Urothelium cell line (cell line): Measurements from ENCODE around the gene CBFA2T2.
"Not testable (repeated sequence)": the region's sequence is repeated elsewhere in the genome, so short reads cannot be mapped to it uniquely, and the experiment has no call there.

ENCODE experiments used
- DNase-seq: peaks from one replicate; pipeline ENCODE4 v3.0.0; 2011; ENCODE audit warnings: low spot score, mixed read lengths
- FAIRE-seq: peaks from 2 replicates; lab custom pipeline; 2011; peaks lifted over from hg19 to GRCh38; lab: Jason Lieb, UNC

CBFA2T2 gene

DNA sequence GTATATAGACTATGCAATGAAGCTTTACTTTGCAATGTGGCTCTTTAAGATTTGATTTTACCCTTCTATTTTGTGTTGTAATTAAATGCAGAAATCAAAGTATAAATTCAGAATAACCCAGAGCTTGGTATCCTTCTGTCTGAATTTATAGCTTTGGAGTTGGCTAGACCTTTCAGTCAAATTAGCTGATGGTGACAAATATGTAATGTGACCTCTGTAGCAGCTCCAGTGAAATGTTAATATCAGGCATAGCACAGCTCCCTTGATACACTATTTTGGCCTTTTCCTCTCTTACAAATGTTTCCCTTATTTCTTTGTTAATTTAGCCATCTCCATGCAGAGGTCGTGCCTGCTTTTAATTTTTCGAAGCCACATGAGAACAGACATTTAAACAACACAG, 11.1 kb downstream of the CBFA2T2 start:
- FAIRE-seq (no peak), DNase-seq (no peak)

GRCh38 chr20:33503564-33503963, 13.7 kb downstream of the CBFA2T2 start:
- FAIRE-seq (no peak), DNase-seq (no peak)

DNA sequence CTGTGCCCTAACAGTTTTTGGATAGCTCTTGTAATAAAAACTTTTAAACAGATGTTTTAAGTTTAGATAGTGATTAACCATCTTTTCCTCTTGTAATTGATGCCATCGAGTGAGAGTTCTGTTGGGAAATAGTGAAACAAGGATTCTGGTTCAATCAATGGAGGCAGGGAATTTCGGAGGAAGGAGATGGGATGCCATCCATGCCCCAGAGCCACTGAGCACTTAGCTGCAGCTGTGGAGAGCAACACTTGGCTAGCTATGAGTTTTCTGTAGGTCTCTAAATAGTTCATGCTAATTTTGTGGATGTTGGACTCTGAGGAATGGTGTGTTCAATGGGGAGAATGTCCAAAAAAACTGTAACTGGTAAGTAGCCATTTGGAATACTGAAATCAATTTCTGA, 16.7 kb downstream of the CBFA2T2 start:
- no peak for DNase-seq
- no peak for FAIRE-seq

DNA sequence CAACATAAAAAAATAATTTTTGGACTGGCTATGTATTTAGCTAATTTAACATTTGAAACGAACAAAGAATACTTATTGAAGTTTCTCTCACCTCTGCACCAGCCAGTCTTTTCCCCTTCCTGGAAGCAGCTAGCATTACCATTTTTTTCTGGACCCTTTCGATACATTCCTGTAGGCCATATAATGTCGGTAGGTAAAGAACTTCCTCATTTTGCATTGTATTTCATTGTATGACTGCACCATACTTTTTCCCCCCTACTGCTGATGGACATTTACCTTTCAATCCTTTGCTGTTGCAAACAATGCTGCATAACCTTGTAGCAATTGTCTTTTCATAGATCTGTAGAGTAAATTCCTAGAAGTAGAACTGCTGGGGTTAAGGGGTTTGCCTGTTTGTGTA, 17.6 kb downstream of the CBFA2T2 start:
- DNase-seq (no peak), FAIRE-seq (no peak)

DNA sequence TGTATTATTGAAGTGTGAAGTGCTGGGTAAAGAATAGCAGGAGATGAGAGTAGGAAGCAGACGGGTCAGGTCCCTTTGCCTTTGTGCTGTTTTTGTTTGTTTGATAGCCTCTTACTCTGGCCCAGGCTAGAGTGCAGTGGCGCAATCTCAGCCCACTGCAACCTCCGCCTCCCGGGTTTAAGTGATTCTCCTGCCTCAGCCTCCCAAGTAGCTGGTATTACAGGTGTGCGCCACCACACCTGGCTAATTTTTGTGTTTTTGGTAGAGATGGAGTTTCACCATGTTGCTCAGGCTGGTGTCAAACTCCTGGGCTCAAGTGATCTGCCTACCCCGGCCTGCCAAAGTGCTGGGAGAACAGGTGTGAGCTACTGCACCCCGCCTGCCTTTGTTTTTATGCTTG, 18.1 kb downstream of the CBFA2T2 start:
- DNase-seq, FAIRE-seq: not testable (repeated sequence)

DNA sequence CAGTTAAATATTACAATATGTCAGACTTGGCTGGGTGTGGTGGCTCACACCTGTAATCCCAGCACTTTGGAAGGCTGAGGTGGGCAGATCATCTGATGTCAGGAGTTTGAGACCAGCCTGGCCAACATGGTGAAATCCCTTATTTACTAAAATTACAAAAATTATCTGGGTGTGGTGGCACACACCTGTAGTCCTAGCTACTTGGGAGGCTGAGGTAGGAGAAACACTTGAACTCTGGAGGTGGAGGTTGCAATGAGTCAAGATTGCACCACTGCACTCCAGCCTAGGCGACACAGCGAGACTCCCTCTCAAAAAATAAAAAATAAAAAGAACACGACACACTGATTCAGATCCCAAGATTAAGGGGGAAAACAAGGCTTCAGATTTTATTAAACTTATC, 19.2 kb downstream of the CBFA2T2 start:
- not testable (repeated sequence) for FAIRE-seq

GRCh38 chr20:33511876-33512275, 22.0 kb downstream of the CBFA2T2 start:
- DNase-seq = not testable (repeated sequence)

More for the DNA sequence above, 19.2 kb downstream of the CBFA2T2 start:
- not testable (repeated sequence) for DNase-seq

DNA sequence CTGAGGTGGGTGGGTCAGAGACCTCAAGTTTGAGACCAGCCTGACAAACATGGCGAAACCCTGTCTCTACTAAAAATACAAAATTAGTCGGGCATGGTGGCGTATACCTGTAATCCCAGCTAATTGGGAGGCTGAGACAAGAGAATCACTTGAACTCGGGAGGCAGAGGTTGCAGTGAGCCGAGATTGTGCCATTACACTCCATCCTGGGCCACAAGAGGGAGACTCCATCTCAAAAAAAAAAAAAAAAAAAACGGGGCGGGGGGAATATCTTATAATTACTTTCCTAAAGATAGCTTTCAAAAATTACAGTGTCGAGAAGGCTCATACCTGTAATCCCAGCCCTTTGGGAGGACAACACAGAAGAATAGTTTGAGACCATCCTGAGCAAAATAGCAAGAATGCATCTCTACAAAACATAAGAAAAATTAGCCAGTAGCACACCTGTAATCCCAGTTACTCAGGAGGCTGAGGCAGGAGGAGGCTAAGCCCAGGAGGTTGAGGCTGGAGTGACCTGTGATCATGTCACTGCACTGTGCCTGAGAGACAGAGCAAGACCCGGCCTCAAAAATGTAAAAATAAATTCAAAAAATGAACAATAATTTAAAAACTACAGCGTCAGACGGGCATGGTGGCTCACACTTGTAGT, 25.8 kb downstream of the CBFA2T2 start:
- FAIRE-seq (no peak), DNase-seq (no peak)

More at GRCh38 chr20:33511876-33512275, 22.0 kb downstream of the CBFA2T2 start:
- not testable (repeated sequence) for FAIRE-seq

GRCh38 chr20:33516882-33517281, 27.0 kb downstream of the CBFA2T2 start:
- FAIRE-seq = no peak
- DNase-seq = no peak

GRCh38 chr20:33518071-33518470, 28.2 kb downstream of the CBFA2T2 start:
- DNase-seq (no peak), FAIRE-seq (no peak)

- FAIRE-seq = no peak
- DNase-seq = no peak
Measured at GRCh38 chr20:33521461-33521860, 31.6 kb downstream of the CBFA2T2 start.

DNA sequence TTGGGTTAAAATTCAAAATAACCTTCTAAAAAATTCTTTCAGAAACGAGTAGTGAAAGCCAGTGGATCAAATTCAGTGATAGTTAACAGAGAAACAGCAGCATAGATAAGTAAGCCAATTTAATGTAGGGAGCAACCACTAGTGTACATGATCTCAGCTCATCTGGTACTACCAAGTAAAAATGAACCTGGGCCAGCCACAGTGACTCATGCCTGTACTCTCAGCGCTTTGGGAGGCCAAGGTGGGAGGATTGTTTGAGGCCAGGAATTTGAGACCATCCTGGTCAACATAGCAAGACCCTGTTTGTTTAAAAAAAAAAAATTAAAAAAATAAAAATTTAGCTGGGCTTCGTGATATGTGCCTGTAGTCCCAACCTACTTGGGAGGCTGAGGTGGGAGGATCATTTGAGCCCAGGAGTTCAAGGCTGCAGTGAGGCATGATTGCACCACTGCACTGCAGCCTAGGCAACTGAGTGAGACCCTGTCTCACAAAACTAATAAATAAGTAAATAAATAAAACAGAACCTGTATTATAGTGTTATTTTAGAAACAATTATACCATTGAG, 32.4 kb downstream of the CBFA2T2 start:
- no peak for FAIRE-seq
- no peak for DNase-seq

GRCh38 chr20:33524261-33524660, 34.4 kb downstream of the CBFA2T2 start:
- DNase-seq = no peak
- FAIRE-seq = no peak

- no peak for FAIRE-seq
- no peak for DNase-seq
Measured at GRCh38 chr20:33526769-33527168, 36.9 kb downstream of the CBFA2T2 start.

DNA sequence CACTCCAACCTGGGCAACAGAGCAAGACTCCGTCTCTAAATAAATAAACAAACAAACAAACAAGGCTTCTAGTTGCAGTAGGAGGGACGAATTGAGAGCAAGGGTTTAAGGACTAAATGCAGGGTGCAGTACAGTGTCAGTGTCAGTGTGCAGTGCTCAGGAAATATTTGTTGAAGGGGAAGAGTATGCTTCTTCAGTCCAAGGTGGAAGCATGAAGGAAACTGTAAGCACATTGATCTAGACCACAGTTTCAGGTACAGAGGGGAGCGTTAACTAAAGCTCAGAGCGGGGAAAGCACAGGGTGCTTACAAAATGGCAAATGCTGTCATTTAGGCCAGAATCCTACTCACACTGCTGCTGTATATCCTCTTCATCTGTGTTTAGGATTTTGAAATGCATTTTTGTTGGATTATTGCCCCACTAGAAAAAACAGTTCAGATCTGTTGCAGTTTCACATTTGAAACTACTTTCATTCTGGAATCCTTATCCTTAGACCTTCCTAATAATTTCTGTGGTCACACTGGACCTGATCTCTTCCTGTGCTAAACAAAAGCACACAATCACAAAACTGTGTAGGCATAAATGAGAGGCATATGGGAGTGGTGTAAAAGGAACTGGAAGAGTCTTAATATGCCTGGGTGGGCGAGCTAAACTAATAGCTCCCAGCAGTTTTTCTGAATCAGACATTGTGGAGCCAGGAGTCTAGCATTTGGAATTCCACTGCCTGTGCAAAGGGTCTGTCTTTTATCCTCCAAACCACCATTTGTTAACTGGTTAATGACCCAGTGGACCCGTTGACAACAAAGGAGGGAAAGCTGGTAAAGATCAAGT, 41.4 kb downstream of the CBFA2T2 start:
- FAIRE-seq (no peak), DNase-seq (no peak)

DNA sequence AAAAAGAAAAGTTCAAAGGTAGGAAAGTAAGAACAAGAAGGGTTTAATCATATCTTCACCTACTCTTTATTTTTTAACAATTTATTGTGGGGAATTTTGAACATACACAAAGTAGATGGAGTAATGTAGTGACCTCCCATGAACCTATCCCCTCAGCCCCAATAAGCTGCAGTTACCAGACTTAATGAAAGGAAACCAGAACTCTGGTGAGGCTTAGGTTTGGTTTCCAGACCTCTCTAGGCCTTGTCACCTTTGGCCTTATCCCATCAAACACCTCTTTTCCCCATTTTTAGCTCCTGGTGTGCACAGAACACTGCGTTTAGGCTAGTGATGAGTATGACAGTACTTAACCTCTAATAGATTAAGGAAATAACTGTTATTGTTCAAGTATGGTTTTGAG, 42.0 kb downstream of the CBFA2T2 start:
- FAIRE-seq (no peak), DNase-seq (no peak)

DNA sequence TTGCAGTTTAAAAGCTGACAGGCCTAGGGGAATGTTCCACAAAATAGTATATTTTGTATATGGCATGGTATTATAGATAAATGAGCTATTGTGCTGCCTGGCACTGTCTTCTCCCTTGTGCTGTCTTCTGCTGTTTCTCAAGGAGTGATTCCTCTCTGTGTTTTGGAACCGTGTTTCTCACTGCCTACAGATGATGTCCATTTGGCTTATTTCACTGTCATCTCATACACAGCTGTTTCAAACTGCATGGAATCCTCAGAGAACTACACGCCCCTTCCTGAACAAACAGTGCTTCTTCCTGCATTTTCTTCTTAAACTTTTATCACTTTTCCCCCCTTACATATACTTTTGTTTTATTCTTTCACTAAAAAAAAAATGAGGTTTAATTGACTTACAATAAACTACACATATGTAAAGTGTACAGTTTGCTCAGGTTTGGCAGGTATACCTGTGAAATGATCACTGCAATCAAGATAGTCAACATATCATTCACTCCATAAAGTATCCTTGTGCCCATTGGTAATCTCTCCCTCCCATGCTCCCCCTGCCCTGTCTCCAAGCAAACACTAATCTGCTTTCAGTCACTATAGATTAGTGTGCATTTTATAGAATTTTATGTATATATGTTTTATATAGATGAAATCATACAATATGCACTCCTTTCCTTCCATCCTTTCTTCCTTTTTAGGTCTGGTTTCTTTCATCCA, 43.0 kb downstream of the CBFA2T2 start:
- FAIRE-seq (no peak), DNase-seq (no peak)

DNA sequence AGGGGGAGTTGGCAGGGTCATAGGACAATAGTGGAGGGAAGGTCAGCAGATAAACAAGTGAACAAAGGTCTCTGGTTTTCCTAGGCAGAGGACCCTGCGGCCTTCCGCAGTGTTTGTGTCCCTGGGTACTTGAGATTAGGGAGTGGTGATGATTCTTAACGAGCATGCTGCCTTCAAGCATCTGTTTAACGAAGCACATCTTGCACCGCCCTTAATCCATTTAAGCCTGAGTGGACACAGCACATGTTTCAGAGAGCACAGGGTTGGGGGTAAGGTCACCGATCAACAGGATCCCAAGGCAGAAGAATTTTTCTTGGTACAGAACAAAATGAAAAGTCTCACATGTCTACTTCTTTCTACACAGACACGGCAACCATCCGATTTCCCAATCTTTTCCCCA, 45.8 kb downstream of the CBFA2T2 start:
- not testable (repeated sequence) for DNase-seq, FAIRE-seq

GRCh38 chr20:33537608-33538007, 47.7 kb downstream of the CBFA2T2 start:
- no peak for FAIRE-seq

DNA sequence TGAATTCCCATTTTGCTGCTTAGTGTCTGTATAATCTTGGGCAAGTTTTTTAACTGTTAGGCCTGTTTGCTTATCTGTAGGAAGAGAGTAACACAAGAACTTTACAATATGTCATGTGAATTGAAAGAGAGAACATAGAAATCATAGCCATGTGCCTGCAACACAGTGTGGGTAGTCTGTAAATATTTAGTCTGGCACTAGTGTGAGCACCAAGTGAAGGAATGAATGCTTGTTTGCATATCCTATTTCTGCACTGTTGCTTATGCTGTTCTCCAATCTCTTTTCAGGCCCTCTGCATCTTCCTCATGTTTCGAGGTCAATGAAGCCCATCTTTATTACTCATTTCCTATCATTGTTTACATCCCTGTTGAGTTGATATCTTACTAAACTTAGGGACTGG, 49.2 kb downstream of the CBFA2T2 start:
- DNase-seq = no peak

More at GRCh38 chr20:33537608-33538007, 47.7 kb downstream of the CBFA2T2 start:
- DNase-seq = no peak

DNA sequence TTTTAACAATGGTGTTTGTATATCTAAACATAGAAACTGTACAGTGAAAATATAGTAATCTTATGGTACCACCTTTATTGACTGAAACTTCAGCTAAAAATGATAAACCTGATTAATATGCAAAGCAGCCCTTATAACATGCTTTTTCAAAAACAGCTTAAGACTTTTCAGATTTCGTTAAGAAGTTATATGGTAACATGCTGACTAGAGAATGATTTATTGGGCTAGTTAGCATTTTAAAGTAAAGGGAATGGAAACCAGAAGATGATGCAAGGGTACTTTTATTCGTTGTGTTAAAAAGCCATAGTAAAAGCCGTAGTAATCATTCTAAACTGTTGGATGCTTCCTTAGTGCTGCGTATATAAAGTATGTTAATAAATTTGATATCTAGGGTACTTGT, 50.5 kb downstream of the CBFA2T2 start:
- DNase-seq (no peak), FAIRE-seq (no peak)

More for the DNA sequence above, 49.2 kb downstream of the CBFA2T2 start:
- FAIRE-seq = no peak
